SKM-1 treated with dmso at 0.1 percent for 144 hours (cell line): ENCODE data around the gene SMARCD3.

Experiments used
- DNase-seq: peaks from one replicate; lab custom pipeline; 2025; ENCODE audit not compliant: unreplicated experiment; lab: John Stamatoyannopoulos, UW

The SMARCD3 gene

GRCh38 chr7:151248346-151249033 lies at the start of gene SMARCD3:
TSS of gene SMARCD3 (minus strand) at chr7:151248694. CDS start at chr7:151248562, 132 bp downstream.
- no peak for DNase-seq

DNA sequence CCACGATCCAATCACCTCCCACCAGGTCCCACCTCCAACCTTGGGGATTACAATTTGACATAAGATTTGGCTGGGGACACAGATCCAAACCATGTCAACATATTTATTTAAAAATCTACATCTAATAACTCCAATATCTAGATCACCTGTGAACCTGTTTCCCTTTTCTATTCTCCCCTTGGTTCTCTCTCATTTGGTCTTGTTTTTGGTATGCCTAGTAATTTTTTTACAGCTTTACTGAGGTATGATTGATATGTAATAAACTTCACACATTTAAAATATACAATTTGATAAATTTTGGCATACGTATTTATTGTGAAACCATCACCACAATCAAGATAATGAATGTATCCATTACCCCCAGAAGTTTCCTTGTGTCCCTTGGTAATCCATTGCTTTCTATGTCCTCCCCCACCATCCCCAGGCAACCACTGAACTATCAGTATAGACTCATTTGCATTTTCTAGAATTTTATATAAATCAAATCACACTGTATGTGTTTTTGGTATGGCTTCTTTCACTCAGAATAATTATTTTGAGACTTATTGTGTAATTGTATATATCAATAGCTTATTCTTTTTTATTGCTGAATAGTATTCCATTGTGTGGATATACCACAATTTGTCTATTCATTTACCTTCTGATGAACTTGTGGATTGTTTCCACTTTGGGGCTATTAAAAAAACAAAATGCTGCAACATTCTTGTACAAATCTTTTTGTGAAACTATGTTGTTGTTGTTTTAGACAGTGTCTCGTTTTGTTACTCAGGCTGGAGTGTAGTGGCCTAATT lies 47.9 kb upstream of the SMARCD3 start:
- DNase-seq, result no peak

GRCh38 chr7:151292850-151293249 lies 44.4 kb upstream of the SMARCD3 start:
- DNase-seq, result no peak

DNA sequence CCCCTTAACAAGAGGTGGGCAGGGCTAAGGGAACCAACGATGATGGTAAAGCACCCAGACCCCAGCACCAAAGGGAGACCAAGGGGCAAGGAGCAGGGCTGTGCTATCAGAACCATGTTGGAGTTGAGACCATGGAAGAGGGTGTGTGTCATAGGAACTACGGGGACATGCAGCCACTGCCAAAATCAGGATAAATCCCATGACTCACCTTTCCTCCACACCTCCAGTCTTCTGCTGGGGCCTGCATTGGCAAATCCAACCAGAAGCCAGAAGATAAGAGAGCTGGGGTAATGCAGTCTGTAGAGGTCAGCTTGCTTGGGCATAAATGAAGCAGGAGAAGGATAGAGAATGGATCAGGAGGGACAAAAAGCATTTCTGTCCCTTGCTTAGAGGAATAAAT lies 42.7 kb upstream of the SMARCD3 start:
- no peak for DNase-seq

GRCh38 chr7:151290355-151290760 lies 41.9 kb upstream of the SMARCD3 start:
- DNase-seq, result no peak

- no peak for DNase-seq
Measured at GRCh38 chr7:151289891-151290290, 41.4 kb upstream of the SMARCD3 start.

GRCh38 chr7:151286148-151286547 lies 37.7 kb upstream of the SMARCD3 start:
- no peak for DNase-seq

DNA sequence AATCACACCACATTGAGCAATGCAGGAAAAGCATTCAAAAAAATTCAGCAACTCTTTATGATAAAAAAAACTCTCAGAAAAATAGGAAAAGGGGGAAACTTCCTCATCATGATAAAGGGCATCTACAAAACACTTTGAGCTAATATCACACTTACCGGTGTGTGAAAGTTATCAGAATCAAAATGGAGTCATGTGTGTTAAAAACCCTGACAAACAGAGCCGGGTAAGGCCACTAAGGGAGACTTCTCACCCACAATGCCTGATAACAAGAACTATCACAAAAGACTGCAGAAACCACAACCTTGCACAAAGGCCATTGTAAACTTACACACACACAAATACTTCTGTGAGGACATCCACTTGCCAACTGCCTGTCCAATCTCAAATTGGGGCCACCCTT lies 34.8 kb upstream of the SMARCD3 start:
- no peak for DNase-seq

GRCh38 chr7:151282111-151282510 lies 33.6 kb upstream of the SMARCD3 start:
- no peak for DNase-seq

DNA sequence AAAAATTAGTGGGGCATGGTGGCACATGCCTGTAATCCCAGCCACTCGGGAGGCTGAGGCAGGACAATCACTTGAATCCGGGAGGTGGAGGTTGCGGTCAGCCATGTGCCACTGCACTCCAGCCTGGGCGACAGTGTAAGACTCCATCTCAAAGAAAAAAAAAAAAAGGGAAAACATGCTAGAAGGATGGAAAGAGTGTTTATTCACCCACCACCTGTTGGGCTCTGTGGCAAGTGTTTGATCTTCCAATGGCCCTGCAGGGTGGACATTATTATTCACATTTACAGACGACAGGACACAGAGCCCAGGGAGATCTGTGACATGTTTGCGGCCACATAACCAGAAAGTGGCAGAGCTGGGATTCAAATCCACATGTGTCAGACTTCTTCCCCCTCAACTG lies 33.2 kb upstream of the SMARCD3 start:
- DNase-seq, result no peak

DNA sequence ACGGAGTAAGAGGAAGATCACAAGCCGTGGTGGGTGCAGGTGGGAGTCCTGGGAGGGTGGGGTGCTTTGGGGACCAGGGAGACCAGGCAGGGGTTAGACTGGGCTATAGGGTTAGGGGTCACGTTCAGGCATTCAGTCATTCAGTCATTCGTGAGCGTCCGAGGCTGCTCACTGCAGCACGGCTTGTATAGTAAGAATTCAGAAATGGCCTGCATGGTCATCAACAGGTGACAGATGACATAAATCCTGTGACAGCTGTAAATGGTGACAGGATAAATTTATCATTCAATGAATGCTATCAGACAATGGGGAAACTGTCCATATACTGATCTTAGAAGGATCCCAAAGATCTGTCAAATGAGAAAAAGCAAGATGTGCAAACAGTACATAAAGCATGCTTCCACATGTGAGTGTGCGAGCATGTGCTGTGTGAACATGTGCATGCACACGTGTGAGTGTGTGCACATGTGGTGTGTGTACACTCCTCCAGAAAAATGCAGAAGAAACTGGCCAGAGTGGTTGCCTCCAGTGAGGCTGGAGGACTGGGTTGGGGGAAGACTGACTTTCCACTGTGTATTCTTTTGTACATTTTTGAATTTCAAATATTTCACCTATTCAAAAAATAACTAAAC lies 32.0 kb upstream of the SMARCD3 start:
- DNase-seq, result no peak

- DNase-seq, result no peak
Measured at GRCh38 chr7:151279868-151280267, 31.4 kb upstream of the SMARCD3 start.

DNA sequence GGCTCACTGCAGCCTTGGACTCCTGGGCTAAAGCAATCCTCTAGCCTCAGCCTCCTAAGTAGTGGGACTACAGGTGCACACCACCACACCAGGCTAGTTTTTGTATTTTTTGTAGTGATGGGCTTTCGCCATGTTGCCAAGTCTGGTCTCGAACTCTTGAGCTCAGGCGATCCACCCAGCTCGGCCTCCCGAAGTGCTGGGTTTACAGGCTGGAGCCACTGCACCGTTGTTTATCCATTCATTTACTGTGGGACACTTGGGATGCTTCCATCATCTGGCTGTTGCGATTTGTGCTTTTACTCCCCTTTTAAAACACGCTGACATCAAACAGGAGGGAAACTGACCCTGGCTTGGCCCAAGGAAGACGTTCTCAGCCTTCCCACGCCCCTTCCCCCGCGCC lies 30.5 kb upstream of the SMARCD3 start:
- DNase-seq, result no peak

- no peak for DNase-seq
Measured at GRCh38 chr7:151277631-151278030, 29.1 kb upstream of the SMARCD3 start.

- peak; percentile 49 for DNase-seq
Measured at GRCh38 chr7:151276666-151277590, 28.4 kb upstream of the SMARCD3 start.

DNA sequence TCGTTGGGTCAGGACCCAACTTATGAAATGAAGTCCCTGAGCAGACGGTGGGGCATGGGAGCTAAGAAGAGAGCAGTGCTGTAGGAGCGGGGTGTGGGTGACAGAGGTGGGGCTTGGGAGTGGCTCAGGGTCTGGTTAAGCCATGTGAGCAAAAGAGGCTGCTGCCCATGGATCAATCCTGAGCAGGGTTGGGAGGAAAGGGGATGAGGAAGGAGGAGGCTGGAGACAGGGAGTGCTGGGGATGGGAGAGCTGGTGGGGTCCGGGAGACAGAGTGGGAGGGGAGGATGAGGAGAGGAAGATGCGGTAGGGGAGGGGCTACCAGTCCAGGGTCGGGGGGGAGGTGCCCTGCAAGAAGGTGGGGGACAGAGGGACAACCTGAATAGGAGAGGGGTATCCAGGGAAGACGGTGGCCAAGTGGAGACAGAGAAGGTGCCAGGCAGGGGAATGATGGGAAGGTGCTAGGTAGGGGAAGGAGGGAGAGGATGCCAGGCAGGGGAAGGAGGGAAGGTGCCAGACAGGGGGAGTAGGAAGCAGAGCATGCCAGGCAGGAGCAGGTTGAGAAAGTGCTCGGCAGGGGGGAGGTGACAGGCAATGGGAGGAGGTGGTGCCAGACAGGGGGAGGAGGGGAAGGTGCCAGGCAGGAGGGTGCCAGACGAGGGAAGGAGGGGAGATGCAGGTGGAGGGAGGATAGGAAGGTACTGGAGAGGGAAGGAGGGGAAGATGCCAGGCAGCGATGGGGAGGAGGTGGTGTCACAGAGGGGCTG lies 27.5 kb upstream of the SMARCD3 start:
- DNase-seq, result no peak

- no peak for DNase-seq
Measured at GRCh38 chr7:151274936-151275812, 26.7 kb upstream of the SMARCD3 start.

DNA sequence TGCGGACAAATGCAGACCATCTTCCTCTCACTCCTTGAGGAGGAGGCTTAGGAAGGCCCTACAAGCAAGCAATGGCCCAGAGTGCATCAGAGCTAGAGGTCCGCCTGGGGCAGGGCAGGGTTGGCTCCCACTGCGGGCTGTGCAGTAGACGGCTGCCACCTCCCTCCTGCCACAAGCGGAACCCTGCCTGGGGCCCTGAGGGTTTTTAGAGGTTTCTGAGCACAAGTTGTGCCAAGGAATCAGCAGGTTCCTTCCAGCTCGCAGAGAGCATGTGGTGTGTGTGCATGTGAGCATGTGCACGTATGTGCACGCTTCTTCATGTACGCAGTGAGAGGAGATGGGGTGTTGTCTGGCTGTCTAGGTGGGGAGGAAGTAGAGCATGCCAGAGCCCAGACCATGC lies 25.9 kb upstream of the SMARCD3 start:
- DNase-seq, result no peak

GRCh38 chr7:151273651-151274390 lies 25.3 kb upstream of the SMARCD3 start:
- no peak for DNase-seq
